GM18517 (cell line): Measurements from ENCODE around the gene COL4A5.
"Not testable (repeated sequence)": the region's sequence is repeated elsewhere in the genome, so short reads cannot be mapped to it uniquely, and the experiment has no call there.

Experiments used
- ATAC-seq: cut with Tn5 transposase; IDR thresholded peaks from one replicate; pipeline ENCODE4 v1.9.1; 2021; ENCODE audit warnings: mild to moderate bottlenecking, moderate library complexity; ENCODE audit not compliant: unreplicated experiment

The COL4A5 gene

GRCh38 chrX:108453841-108454240 lies 14.2 kb downstream of the COL4A5 start:
- no peak for ATAC-seq

GRCh38 chrX:108456971-108457477 lies 17.4 kb downstream of the COL4A5 start:
- no peak for ATAC-seq

DNA sequence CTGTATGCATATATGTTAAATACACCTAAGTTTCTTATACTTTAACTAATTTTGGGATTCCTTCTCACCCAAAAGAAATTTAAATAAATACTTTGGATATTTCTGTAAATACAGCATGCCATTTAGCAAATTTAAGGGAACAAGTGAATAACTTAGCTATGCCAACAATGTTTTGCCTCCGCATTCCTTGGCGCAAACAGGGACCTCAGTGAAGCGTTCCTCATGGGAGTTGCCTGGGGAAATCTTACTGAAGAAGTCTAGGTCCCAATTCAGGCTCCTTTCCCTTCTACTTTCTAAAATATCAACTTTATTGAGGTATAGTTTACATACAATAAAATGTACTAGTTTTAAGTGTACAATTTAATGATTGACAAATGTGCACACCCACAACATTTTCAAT lies 25.0 kb downstream of the COL4A5 start:
- no peak for ATAC-seq

GRCh38 chrX:108468486-108468885 lies 28.8 kb downstream of the COL4A5 start:
- ATAC-seq: no peak

DNA sequence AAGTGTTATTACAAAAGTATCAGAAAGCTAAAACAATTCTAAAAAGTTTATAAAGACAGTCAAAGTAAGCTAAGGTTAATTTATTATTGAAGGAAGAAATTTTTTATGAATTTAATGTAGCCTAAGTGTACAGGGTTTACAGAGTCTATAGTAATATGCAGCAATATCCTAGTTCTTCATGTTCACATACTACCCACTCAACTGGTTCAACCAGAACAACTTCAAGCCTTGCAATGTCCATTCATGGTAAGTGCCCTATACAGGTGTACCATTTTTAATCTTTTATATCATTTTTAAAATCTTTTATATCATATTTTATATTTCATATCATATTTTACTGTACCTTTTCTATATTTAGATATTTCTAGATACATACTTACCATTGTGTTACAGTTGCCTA lies 34.3 kb downstream of the COL4A5 start:
- no peak for ATAC-seq

DNA sequence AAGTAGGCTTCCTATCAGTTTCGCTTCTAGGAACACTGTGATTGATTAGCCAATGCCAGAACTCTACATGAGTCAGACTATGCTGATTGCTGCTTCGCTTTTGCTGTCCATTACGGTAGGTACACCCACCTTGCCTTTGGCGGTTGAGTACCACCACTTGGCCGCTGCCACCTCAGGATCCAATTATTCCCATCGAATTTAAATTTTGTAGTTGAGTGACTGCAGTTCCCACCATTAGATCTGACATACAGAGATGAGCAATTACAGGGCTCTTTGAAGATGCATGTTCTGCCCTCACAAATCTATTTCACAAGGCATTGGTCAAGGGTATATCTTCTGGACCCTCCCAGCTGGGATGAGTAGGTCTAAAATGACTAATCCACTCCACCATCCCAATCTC lies 41.9 kb downstream of the COL4A5 start:
- not testable (repeated sequence) for ATAC-seq

DNA sequence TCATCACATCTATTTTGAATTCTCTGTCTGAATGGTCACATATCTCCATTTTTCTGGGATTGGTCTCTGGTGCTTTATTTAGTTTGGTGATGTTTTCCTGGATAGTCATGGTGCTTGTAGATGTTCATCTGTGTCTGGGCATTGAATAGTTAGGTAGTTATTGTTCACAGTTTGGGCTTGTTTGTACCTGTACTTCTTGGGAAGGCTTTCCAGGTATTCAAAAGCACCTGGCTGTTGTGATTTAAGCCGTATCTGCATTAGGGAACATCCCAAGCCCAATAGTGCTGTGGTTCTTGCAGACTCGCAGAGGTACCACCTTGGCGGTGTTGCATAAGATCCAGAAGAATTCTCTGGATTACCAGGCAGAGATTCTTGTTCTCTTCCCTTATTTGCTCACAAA lies 44.6 kb downstream of the COL4A5 start:
- ATAC-seq: no peak

DNA sequence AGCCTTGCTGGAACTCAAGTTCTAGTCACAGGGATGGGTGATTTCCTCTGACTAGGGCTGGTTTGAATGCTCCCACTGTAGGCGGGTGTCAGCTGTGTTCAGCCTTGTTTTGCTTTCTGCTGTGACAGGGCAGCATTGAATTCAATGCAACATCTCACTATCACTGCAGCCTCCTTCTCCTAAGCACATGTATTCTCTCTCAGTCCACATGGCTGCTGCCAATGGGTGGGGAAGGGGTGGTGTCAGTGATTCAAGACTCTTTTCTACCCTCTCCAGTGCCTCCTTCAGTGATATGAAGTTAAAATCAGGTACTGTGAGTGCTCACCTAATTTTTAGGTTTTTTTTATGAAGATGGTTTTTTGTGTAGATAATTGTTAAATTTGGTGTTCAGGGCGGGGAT lies 46.3 kb downstream of the COL4A5 start:
- ATAC-seq: no peak

- ATAC-seq: no peak
Observed at GRCh38 chrX:108494406-108495090, 54.9 kb downstream of the COL4A5 start.

DNA sequence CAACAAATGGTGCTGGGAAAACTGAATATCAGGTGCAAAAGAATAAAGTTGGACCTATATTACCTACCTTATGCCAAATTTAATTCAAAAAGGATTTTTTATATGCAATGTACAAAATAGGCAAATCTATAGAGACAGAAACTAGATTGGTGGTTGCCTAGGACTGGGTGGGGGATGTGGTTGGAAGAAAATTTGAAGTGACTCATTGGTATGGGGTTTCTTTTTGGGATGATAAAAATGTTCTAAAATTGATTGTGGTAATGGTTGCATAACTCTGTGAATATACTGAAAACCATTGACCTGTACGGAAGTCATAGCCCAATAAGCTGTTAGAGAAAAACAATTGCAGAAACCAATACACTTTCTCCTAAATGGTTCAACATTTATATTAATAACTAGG lies 72.1 kb downstream of the COL4A5 start:
- ATAC-seq: no peak

DNA sequence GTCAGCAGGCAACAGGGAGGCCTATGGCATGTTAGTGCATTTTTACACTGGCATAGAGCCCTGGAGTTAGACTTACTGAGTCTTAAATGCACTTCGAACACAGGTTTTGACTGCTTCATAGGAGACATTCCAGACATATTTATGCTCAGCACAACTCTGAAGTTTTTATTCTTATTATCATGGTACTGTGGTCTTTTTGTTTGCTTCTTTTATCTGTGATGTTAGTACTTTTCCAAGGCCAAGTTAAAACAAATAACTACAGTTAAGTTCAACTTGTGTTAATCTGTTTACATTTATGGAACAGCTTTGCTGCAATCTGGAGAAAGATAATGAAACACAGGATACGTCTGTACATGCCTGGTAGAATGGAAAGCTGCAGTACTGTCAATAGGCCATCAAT lies 76.5 kb downstream of the COL4A5 start:
- ATAC-seq: no peak

DNA sequence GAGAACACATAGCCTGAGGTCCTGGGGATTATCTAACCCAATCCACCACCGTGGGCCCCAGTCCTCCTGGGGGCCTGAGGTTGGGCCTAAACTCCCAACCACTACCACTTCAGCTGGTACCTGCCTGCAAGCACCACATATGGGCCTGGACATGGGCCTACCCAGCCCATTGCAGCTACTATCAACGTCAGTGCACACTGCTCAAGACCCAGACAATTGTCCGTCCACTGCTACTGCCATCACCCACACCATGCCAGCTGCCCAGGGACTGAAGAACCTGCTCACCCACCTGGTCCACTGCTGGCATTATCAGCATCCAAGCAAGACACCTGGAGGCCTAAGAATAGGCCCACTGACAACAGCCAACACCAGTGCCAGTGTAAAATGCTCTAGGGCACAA lies 88.1 kb downstream of the COL4A5 start:
- ATAC-seq: no peak

GRCh38 chrX:108537005-108537404 lies 97.4 kb downstream of the COL4A5 start:
- ATAC-seq: peak; percentile 92

- no peak for ATAC-seq
Observed at GRCh38 chrX:108541286-108541685, 101.6 kb downstream of the COL4A5 start.

DNA sequence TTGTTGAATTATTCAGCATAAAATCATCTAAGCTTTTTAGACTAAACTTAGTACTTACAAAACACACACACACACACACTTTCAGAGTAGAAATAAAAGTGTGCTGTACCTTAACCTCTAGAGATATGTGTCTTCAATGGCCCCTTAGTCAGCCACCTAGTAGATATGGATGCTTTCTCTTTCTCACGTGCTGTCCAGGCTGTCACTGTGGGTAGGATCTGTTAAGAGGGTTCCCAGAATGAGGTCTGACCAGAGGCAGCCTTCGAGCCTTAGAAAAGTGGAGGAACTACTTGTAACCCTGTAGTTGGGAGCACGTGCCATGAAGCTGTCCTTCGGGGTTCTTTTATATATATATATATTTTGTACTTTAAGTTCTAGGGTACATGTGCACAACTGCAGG lies 117.9 kb downstream of the COL4A5 start:
- no peak for ATAC-seq

GRCh38 chrX:108558217-108558616 lies 118.6 kb downstream of the COL4A5 start:
- ATAC-seq: no peak

- no peak for ATAC-seq
Observed at GRCh38 chrX:108573136-108573535, 133.5 kb downstream of the COL4A5 start.

- ATAC-seq: no peak
Observed at GRCh38 chrX:108582151-108582550, 142.5 kb downstream of the COL4A5 start.

- no peak for ATAC-seq
Observed at GRCh38 chrX:108584617-108585211, 145.1 kb downstream of the COL4A5 start.

DNA sequence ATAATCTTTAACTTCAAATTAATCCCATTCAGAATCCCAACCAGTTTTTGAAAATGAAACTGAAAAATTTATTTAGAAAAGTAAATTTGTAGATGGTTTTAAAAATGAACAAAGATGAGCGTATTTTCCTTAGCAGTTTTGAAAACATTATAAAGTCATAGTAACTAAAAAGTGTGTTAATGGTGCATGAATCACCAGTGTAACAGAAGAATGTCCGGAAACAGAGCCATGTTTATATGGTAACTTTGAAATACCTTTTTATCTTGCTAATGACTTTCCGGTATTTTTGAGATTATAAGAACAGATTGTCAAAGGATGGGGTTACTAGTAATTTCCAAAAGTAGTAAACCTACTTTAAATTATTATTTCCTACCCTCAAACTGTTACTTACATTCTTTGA lies 150.9 kb downstream of the COL4A5 start:
- ATAC-seq: no peak

DNA sequence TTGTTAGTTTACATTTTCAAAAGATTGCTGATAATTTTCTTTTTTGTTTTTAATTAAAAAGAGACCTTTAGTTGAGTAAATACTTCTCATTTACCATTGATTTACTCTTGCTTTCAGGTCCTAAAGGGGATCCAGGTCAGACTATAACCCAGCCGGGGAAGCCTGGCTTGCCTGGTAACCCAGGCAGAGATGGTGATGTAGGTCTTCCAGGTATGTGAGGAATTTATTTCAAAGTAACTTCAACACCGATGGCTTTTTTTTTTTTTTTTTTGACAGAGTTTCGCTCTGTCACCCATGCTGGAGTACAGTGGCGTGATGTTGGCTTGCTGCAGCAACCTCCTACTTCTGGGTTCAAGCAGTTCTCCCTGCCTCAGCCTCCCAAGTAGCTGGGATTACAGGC lies 161.6 kb downstream of the COL4A5 start:
- no peak for ATAC-seq

DNA sequence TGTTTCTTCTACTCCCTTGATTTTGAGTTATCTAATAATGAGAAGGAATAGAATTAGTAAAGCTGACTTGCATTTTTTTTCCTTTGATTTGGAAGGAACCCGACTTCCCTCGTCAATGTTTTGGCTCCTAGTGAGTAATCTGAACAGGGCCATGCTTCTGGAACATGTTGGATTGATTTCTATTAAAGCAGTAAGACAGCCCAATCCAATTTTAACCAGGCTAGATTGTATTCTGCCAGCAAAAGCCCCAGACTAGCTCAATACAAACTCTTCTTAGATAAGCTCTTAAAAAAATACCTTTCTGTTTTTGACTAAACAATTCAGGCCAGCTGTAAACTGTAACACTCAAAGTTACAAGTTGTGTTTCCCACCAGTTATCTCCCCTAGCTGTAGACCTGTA lies 170.5 kb downstream of the COL4A5 start:
- no peak for ATAC-seq

DNA sequence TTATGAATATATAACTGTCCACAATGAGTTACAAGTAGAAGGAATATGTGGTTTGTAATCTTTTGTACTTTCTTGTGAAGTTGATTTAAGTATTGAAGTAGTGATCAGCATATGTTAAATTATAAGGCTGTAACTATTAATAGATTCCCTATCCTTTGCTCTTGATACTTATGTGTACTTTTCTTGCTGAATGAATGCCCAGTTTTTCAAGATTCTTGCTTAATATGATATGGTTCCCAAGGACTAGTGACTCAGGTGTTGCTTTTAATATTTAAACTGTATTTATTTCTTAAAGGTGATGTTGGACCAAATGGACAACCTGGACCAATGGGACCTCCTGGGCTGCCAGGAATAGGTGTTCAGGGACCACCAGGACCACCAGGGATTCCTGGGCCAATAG lies 175.0 kb downstream of the COL4A5 start:
- ATAC-seq: no peak
